ENCODE measurements around the gene SMAD6.
A peak's percentile ranks its signal among the peaks of the same experiment; 100 is the strongest.

The SMAD6 gene

GRCh38 chr15:66758844-66759243 is 56.8 kb downstream of the SMAD6 start:
- DNase-seq (ENCODE audit: low spot score): no peak

GRCh38 chr15:66760097-66760967 is 58.3 kb downstream of the SMAD6 start:
- no peak for DNase-seq (ENCODE audit: low spot score)

GRCh38 chr15:66760968-66761725 is 59.1 kb downstream of the SMAD6 start:
- no peak for DNase-seq (ENCODE audit: low spot score)

- DNase-seq (ENCODE audit: low spot score): no peak
Observed at GRCh38 chr15:66761726-66762595, 59.9 kb downstream of the SMAD6 start.

- DNase-seq (ENCODE audit: low spot score): no peak
Observed at GRCh38 chr15:66763186-66764071, 61.4 kb downstream of the SMAD6 start.

GRCh38 chr15:66764072-66764786 is 62.2 kb downstream of the SMAD6 start:
- DNase-seq (ENCODE audit: low spot score): no peak

- peak; percentile 95 for DNase-seq (ENCODE audit: low spot score)
Observed at GRCh38 chr15:66765478-66766281, 63.6 kb downstream of the SMAD6 start.

GRCh38 chr15:66766282-66767230 is 64.5 kb downstream of the SMAD6 start:
- DNase-seq (ENCODE audit: low spot score): no peak

- no peak for DNase-seq (ENCODE audit: low spot score)
Observed at GRCh38 chr15:66767240-66767659, 65.2 kb downstream of the SMAD6 start.

GRCh38 chr15:66768987-66769386 is 67.0 kb downstream of the SMAD6 start:
- no peak for DNase-seq (ENCODE audit: low spot score)

GRCh38 chr15:66770518-66771350 is 68.7 kb downstream of the SMAD6 start:
- no peak for DNase-seq (ENCODE audit: low spot score)

- DNase-seq (ENCODE audit: low spot score): no peak
Observed at GRCh38 chr15:66771351-66771650, 69.3 kb downstream of the SMAD6 start.

- no peak for DNase-seq (ENCODE audit: low spot score)
Observed at GRCh38 chr15:66772604-66773128, 70.6 kb downstream of the SMAD6 start.

- no peak for DNase-seq (ENCODE audit: low spot score)
Observed at GRCh38 chr15:66773129-66773873, 71.3 kb downstream of the SMAD6 start.

- peak; percentile 78 for DNase-seq (ENCODE audit: low spot score)
Observed at GRCh38 chr15:66774001-66774814, 72.2 kb downstream of the SMAD6 start.
